ENCODE measurements around the gene PHF21A.

DNA sequence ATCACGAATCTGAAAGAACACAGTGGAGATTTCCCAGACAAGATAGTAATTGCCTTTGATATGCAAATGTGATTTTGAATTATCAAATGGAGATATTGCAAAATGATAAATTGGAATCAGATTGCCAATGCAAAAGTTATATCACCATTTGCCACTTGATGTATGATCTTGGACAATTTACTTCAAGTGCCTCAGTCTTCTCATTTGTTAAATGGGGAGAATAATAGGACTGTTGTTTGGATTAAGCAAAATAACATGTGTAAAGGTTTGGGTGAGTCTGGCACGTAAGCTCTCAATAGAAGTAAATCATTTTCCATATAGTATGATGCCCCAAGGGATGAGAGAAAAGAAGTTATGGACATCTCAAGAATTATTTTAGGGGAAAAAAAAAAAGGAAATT, 7.9 kb upstream of the PHF21A start:
- TF ChIP-seq, protein P1, sequence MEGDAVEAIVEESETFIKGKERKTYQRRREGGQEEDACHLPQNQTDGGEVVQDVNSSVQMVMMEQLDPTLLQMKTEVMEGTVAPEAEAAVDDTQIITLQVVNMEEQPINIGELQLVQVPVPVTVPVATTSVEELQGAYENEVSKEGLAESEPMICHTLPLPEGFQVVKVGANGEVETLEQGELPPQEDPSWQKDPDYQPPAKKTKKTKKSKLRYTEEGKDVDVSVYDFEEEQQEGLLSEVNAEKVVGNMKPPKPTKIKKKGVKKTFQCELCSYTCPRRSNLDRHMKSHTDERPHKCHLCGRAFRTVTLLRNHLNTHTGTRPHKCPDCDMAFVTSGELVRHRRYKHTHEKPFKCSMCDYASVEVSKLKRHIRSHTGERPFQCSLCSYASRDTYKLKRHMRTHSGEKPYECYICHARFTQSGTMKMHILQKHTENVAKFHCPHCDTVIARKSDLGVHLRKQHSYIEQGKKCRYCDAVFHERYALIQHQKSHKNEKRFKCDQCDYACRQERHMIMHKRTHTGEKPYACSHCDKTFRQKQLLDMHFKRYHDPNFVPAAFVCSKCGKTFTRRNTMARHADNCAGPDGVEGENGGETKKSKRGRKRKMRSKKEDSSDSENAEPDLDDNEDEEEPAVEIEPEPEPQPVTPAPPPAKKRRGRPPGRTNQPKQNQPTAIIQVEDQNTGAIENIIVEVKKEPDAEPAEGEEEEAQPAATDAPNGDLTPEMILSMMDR (IDR thresholded peaks at IDR 0.05): no peak
- TF ChIP-seq POLR2A (IDR thresholded peaks at IDR 0.05): no peak

All from uterus (tissue), 2 donors.